ENCODE results near the gene DHX40. TPM values are rescaled to one million over a fixed set of nuclear protein-coding genes. Genes with fewer than 3 reads are reported as not detected.
"Not testable (repeated sequence)": the region's sequence is repeated elsewhere in the genome, so short reads cannot be mapped to it uniquely, and the experiment has no call there.

Gene DHX40
- total and polyA plus RNA-seq, 9 donors = 24.9 to 45.6 (median 36.9) TPM

DNA sequence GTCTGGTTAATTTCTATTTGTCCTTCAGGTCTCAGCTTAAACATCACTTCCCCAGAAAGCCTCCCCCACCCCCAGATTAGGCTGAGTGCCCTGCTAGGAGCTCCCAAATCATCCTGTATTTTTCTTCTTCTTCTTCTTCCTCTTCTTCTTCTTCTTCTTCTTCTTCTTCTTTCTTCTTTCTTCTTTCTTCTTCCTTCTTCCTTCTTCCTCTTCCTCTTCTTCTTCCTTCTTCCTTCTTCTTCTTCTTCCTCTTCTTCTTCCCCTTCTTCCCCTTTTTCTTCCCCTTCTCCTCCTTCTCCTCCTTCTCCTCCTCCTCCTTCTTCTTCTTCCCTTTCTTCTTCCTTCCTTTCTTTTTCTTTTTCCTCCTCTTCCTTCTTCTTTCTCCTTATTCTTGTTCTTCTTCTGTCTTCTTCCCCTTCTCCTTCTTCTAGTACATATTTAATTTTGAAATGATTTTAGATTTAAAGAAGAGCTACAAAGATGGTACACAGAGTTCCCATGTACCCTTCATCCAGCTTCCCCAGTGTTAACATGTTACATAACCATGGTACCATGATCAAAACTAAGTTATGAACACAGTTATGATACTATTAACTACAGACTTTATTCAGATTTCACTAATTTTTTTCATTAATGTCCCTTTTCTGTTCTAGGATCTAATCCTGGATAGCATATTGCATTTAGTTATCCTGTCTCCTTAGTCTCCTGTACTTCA is 27.1 kb upstream of the DHX40 start:
- H3K4me1 ChIP-seq (ENCODE audit: insufficient read depth) = no peaks in the 10 kb centered on the region
- no peak overlapping the region for H3K4me3 ChIP-seq
- H3K9me3 ChIP-seq = no peaks in the 10 kb centered on the region
- intact Hi-C loops (cut with DNase I) = no loop called here
- H3K27me3 ChIP-seq = no peaks in the 10 kb centered on the region
- TF ChIP-seq EP300 (IDR thresholded peaks at IDR 0.05) (no peak), POLR2A (IDR thresholded peaks at IDR 0.05) (no peak)
- H3K36me3 ChIP-seq = no peaks in the 10 kb centered on the region
- no peak overlapping the region for H3K27ac ChIP-seq
- DNase-seq = no peak

DNA sequence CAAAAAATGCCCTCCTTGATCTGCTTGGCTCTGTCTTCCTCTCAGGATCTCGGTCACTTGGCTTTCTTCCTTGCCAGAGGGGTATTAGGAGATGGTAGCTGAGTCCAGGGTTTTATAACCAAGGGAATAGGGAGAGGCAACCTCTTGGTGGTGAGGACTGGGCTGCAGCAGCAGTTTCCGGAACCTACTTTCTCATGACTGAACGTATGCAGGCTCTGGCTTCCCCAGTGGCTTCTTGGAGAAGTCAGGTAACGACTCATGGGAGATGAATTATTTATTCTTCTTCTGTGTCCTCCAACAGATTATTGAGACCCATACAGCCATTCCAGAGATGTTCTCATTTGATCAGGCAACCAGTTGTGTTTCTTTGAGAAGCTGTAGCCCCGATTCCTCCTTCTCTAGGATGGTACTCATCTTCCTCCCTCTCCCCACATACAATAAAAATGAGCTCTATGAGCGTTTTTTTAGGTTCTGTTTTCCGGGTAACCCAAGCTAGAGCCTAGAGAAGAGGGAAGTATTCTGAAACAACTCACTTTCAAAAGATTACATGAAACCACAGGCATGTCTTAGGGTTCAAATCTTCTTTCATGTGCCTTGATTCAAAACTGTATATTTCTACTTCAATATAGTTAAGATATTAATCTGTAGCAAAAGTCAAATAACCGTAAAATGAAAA is 22.3 kb upstream of the DHX40 start:
- H3K27ac ChIP-seq = no peak overlapping the region
- H3K27me3 ChIP-seq = no peaks in the 10 kb centered on the region
- no peak overlapping the region for H3K4me3 ChIP-seq
- WGBS, 3 donors = 79 to 83% (median 79%) methylated on average over 8 of the region's 8 CpGs
- intact Hi-C loops (cut with DNase I) = no loop called here
- no peaks in the 10 kb centered on the region for H3K36me3 ChIP-seq
- TF ChIP-seq, protein P1, sequence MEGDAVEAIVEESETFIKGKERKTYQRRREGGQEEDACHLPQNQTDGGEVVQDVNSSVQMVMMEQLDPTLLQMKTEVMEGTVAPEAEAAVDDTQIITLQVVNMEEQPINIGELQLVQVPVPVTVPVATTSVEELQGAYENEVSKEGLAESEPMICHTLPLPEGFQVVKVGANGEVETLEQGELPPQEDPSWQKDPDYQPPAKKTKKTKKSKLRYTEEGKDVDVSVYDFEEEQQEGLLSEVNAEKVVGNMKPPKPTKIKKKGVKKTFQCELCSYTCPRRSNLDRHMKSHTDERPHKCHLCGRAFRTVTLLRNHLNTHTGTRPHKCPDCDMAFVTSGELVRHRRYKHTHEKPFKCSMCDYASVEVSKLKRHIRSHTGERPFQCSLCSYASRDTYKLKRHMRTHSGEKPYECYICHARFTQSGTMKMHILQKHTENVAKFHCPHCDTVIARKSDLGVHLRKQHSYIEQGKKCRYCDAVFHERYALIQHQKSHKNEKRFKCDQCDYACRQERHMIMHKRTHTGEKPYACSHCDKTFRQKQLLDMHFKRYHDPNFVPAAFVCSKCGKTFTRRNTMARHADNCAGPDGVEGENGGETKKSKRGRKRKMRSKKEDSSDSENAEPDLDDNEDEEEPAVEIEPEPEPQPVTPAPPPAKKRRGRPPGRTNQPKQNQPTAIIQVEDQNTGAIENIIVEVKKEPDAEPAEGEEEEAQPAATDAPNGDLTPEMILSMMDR (IDR thresholded peaks at IDR 0.05) = no peak
- TF ChIP-seq EP300 (IDR thresholded peaks at IDR 0.05) = no peak
- TF ChIP-seq POLR2A (IDR thresholded peaks at IDR 0.05) = no peak
- H3K4me1 ChIP-seq (ENCODE audit: insufficient read depth) = no peaks in the 10 kb centered on the region
- no peaks in the 10 kb centered on the region for H3K9me3 ChIP-seq
- DNase-seq = no peak

DNA sequence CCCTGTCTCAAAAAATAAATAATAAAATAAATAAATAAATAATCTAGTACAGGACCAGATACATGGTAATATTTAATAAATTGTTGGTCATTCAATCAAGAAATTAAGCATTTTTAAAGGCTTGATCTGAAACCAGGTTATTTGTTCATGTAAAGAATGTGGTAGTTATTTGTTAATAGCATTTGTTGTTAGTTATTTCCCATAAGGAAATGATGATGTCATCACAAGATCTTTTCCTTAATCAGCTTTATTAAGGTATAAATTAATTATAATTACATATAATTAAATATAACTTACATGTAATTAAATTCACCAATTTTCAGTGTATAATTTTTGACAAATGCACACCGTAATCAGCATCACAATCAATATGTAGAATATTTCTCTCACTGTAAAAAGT is 19.5 kb upstream of the DHX40 start:
- Histone ChIP-seq H3K27ac (no peak overlapping the region), H3K36me3 (no peaks in the 10 kb centered on the region), H3K4me1 (ENCODE audit: insufficient read depth) (no peaks in the 10 kb centered on the region), H3K27me3 (no peaks in the 10 kb centered on the region), H3K4me3 (no peak overlapping the region), H3K9me3 (no peaks in the 10 kb centered on the region)
- intact Hi-C loops (cut with DNase I) = no loop called here
- TF ChIP-seq POLR2A (IDR thresholded peaks at IDR 0.05) (no peak), EP300 (IDR thresholded peaks at IDR 0.05) (no peak)
- TF ChIP-seq, protein P1 (IDR thresholded peaks at IDR 0.05) = no peak
- WGBS, 3 donors = 91 to 97% (median 95%) methylated on average over 1 of the region's 1 CpG
- DNase-seq = no peak

DNA sequence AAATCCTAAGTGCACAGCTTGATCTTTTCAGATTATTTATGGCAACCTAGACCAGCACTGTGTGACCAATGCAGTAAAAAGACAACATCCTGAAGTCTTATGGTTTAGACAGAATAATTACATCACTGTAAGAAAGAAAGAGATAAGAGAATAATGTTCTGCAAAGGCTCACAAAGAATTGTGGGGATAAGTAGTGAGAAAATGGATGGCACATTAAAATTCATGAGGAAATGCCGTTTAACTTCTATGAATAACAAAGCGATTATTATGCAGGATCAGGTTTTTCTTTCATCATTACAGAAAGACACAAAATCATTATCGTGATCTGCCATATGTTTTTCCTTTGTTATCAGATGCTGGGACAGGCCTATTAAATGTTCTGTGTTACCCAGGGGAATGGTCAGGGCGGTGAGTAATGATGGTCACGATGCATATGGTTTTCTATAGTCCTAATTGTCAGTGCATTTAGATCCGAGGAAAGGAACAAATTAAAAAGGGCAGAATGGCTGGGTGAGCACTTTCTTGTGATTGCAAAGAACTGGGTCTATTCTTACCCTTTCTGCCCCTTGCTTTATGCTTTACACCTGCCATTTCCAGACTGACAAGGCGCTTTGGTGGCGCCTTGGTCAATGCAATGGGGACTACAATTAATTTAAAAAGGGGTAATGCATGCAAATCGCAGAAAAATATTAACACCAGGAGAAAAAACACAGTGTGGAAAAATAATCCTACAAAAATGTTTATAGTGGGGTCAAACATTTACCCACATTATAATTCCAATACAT is 18.1 kb upstream of the DHX40 start:
- Histone ChIP-seq H3K4me3 (no peak overlapping the region), H3K27me3 (no peaks in the 10 kb centered on the region), H3K36me3 (no peaks in the 10 kb centered on the region), H3K4me1 (ENCODE audit: insufficient read depth) (no peaks in the 10 kb centered on the region), H3K9me3 (no peaks in the 10 kb centered on the region), H3K27ac (no peak overlapping the region)
- intact Hi-C loops (cut with DNase I) = no loop called here
- TF ChIP-seq, protein P1 (IDR thresholded peaks at IDR 0.05) = no peak
- TF ChIP-seq EP300 (IDR thresholded peaks at IDR 0.05) (no peak), POLR2A (IDR thresholded peaks at IDR 0.05) (no peak)
- DNase-seq = no peak
- WGBS, 3 donors = 66 to 74% (median 70%) methylated on average over 9 of the region's 9 CpGs

DNA sequence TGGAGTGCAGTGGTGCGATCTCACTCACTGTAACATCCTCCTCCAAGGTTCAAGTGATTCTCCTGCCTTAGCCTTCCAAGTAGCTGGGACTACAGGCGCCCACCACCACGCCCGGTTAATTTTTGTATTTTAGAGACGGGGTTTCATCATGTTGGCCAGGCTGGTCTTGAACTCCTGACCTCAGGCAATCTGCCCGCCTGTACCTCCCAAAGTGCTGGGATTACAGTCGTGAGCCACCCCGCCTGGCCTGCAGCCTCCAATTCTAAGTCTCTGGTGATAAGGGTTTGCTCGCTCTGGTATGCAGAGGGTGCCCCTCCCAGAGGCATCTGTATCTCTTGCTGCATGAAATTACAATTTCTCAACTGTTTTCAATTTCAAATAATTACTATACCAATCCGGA is 16.4 kb upstream of the DHX40 start:
- 41 to 64% (median 48%) methylated on average over 10 of the region's 10 CpGs for WGBS, 3 donors

More for the DNA sequence above, 16.4 kb upstream of the DHX40 start:
- DNase-seq; intact Hi-C loops (cut with DNase I); H3K27me3 ChIP-seq; H3K4me1 ChIP-seq (ENCODE audit: insufficient read depth); H3K27ac ChIP-seq; H3K4me3 ChIP-seq; H3K9me3 ChIP-seq; H3K36me3 ChIP-seq: not testable (repeated sequence)
